SH-SY5Y (cell line): ENCODE data around the gene ARFGEF3.

Experiments
- GATA2 ChIP-seq: IDR thresholded peaks from 2 replicates; pipeline ENCODE4 v1.6.1; 2011; ENCODE audit warnings: mild to moderate bottlenecking, low read depth, low read length
- GATA3 ChIP-seq: IDR thresholded peaks from 2 replicates; pipeline ENCODE4 v1.6.1; 2011; ENCODE audit warnings: low read depth, mild to moderate bottlenecking, low read length, moderate library complexity

GRCh38 chr6:138347864-138348263, 186.1 kb downstream of the ARFGEF3 start:
- TF ChIP-seq GATA2 (no peak), GATA3 (no peak)
